Immature natural killer cell (primary cell): ENCODE data around the gene RPL12. TPM values are rescaled to one million over a fixed set of nuclear protein-coding genes. Genes with fewer than 3 reads are reported as not detected.

Experiments used
- DNase-seq, 3 donors: peaks; one replicate each; pipeline ENCODE4 v3.0.0; 2022; ENCODE audit warnings: mixed read lengths in 1 of 3
- H3K27ac Mint-ChIP-seq, 6 donors: one replicate each; pipeline ENCODE4 v1.8.0; 2020; ENCODE audit warnings: mixed read lengths in 6 of 6, mild to moderate bottlenecking in 5 of 6, inconsistent platforms in 4 of 6, moderate library complexity in 3 of 6
- H3K27me3 Mint-ChIP-seq, 3 donors: one replicate each; pipeline ENCODE4 v1.8.0; 2020 to 2021; ENCODE audit warnings: low read depth in 3 of 3, mild to moderate bottlenecking in 3 of 3, mixed read lengths in 3 of 3, moderate library complexity in 3 of 3, inconsistent platforms in 1 of 3
- H3K36me3 Mint-ChIP-seq, 3 donors: one replicate each; pipeline ENCODE4 v1.8.0; 2020; ENCODE audit warnings: mixed read lengths in 3 of 3, inconsistent platforms in 2 of 3, mild to moderate bottlenecking in 2 of 3
- H3K4me1 Mint-ChIP-seq, 2 donors: one replicate each; pipeline ENCODE4 v1.8.0; 2020; ENCODE audit warnings: inconsistent platforms in 2 of 2, mild to moderate bottlenecking in 2 of 2, mixed read lengths in 2 of 2, moderate library complexity in 1 of 2
- H3K4me3 Mint-ChIP-seq, 5 donors: one replicate each; pipeline ENCODE4 v1.8.0; 2020; ENCODE audit warnings: mild to moderate bottlenecking in 5 of 5, mixed read lengths in 5 of 5, inconsistent platforms in 3 of 5, moderate library complexity in 3 of 5
- H3K9me3 Mint-ChIP-seq, 6 donors: one replicate each; pipeline ENCODE4 v1.8.0; 2020; ENCODE audit warnings: mild to moderate bottlenecking in 6 of 6, mixed read lengths in 6 of 6, inconsistent platforms in 4 of 6, moderate library complexity in 3 of 6
- polyA plus RNA-seq, 3 donors: library from polyadenylated mRNA; unstranded; fragments of 300-500 nt; fragmentation: Illumina TruSeq; gene quantifications; one replicate each; pipeline ENCODE4 v1.2.3, GENCODE V29; 2021

RPL12 gene
- polyA plus RNA-seq, 3 donors from 2014 or later: 517 to 724 (median 686) TPM

DNA sequence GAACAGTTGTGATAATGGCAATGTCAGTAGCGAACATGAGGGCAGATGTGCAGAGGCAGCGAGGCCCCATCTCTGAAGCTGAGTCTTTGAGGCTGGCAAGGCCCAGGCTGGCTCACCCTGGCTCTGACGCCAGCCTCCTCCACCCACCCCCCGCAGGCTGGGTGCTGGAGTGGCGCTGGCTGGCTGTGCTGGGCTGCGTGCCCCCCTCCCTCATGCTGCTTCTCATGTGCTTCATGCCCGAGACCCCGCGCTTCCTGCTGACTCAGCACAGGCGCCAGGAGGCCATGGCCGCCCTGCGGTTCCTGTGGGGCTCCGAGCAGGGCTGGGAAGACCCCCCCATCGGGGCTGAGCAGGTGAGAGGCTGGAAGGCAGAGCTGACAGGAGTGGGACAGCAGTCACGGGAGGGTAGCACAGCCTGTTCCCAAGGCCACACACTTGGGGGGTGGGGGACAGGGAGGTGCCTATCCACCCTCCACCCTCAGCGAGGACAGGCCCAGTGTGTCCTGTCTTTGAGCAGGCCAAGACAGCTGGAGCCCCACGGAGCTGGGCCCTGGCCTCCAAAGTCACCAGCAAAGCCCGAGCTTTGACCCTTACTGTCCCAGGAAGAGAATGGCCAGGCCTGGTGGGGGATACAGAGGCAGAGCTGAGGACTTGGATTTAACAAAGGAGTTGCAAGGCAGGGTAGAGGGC, 48.7 kb downstream of the RPL12 start:
- peaks cover 4 to 9% of the 10 kb centered on the region in 2 donors for H3K4me1 Mint-ChIP-seq
- no peak for DNase-seq
- H3K27ac Mint-ChIP-seq: no peak overlapping the region
- no peaks in the 10 kb centered on the region for H3K9me3 Mint-ChIP-seq
- peaks cover 3 to 14% (median 3%) of the 10 kb centered on the region in 3 donors for H3K27me3 Mint-ChIP-seq
- no peak overlapping the region for H3K4me3 Mint-ChIP-seq
- H3K36me3 Mint-ChIP-seq: peaks cover 0 to 4% (median 2%) of the 10 kb centered on the region in 3 donors

- peak overlapping the region in 3 of 5 donors; percentile 18 to 55 (median 38) for H3K4me3 Mint-ChIP-seq
- peaks cover 0 to 4% (median 0%) of the 10 kb centered on the region in 3 donors for H3K36me3 Mint-ChIP-seq
- H3K27me3 Mint-ChIP-seq: peaks cover 3 to 18% (median 7%) of the 10 kb centered on the region in 3 donors
- H3K4me1 Mint-ChIP-seq: peaks cover 12 to 19% of the 10 kb centered on the region in 2 donors
- H3K9me3 Mint-ChIP-seq: no peaks in the 10 kb centered on the region
- no peak for DNase-seq
- no peak overlapping the region for H3K27ac Mint-ChIP-seq
These were observed 51.4 kb downstream of the RPL12 start for GRCh38 chr9:127399736-127400269.

GRCh38 chr9:127398715-127399400, 52.3 kb downstream of the RPL12 start:
- Mint-ChIP-seq H3K4me1 (peaks cover 12 to 19% of the 10 kb centered on the region in 2 donors), H3K9me3 (no peaks in the 10 kb centered on the region), H3K4me3 (peak overlapping the region; percentile 67 to 83 (median 75)), H3K27ac (peak overlapping the region in 1 of 6 donors; percentile 35), H3K36me3 (peaks cover 0 to 4% (median 0%) of the 10 kb centered on the region in 3 donors), H3K27me3 (peaks cover 3 to 19% (median 7%) of the 10 kb centered on the region in 3 donors)
- no peak for DNase-seq

DNA sequence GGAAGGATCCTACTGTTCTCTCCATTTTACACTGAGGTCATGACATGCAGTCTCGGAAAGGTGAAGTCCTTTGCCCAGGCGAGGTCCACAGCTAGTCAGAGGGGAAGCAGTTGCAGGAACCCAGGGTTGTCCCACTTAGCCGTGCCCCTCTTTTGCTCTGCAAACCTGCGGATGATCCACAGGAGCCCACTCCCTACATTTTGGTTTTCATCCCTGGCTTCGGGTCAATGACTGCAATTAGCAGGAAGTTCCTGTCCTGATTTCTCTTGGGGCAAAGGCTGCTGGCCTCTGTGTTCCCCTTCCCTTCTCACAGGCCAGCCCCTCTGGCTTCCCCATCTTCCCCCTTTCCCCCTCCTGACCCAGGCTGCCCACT, 52.9 kb downstream of the RPL12 start:
- H3K27me3 Mint-ChIP-seq: peaks cover 3 to 17% (median 9%) of the 10 kb centered on the region in 3 donors
- peak overlapping the region; percentile 67 to 83 (median 75) for H3K4me3 Mint-ChIP-seq
- peaks cover 0 to 4% (median 0%) of the 10 kb centered on the region in 3 donors for H3K36me3 Mint-ChIP-seq
- no peaks in the 10 kb centered on the region for H3K9me3 Mint-ChIP-seq
- DNase-seq: no peak
- H3K4me1 Mint-ChIP-seq: peaks cover 12 to 19% of the 10 kb centered on the region in 2 donors
- H3K27ac Mint-ChIP-seq: peak overlapping the region in 2 of 6 donors; percentile 35 to 78

Other genes with a start within 250 kb of the RPL12 start
- gene GARNL3, start 186.6 kb downstream of the RPL12 start, polyA plus RNA-seq: 1 to 10 TPM in 1 of 3 donors, under 1 TPM in 1, not detected in 1; 0.44 to 2.1 TPM
- 10 to 100 TPM; 11.2 to 14.5 (median 12.7) TPM for gene SLC2A8, start 54.2 kb downstream of the RPL12 start, polyA plus RNA-seq
- gene ZNF79, start 27.0 kb downstream of the RPL12 start, polyA plus RNA-seq: 10 to 100 TPM in 1 of 3 donors, 1 to 10 TPM in 2; 4.0 to 10.9 (median 5.1) TPM
- gene LRSAM1, start 104 bp upstream of the RPL12 start, polyA plus RNA-seq: 1 to 10 TPM; 2.7 to 6.4 (median 4.4) TPM
- gene STXBP1, start 160.9 kb upstream of the RPL12 start, polyA plus RNA-seq: under 1 TPM in 2 of 3 donors, not detected in 1; 0.59 to 0.99 TPM